Left renal pelvis (tissue), 4 donors: ENCODE results near the gene IDI2. TPM values are rescaled to one million over a fixed set of nuclear protein-coding genes. Genes with fewer than 3 reads are reported as not detected.

ENCODE experiments used
- DNase-seq, 4 donors: peaks; one replicate each; pipeline ENCODE4 v3.0.0-alpha.2; 2013; ENCODE audit warnings: low read depth in 4 of 4, low spot score in 3 of 4
- polyA plus RNA-seq, 4 donors: library from polyadenylated mRNA; unstranded; fragments of 120-200 nt; gene quantifications; one replicate each; pipeline ENCODE4 v1.2.1, GENCODE V29; 2013; ENCODE audit not compliant: insufficient read length in 4 of 4

IDI2 gene
- polyA plus RNA-seq, 4 donors = 0.33 TPM; not detected in 3

DNA sequence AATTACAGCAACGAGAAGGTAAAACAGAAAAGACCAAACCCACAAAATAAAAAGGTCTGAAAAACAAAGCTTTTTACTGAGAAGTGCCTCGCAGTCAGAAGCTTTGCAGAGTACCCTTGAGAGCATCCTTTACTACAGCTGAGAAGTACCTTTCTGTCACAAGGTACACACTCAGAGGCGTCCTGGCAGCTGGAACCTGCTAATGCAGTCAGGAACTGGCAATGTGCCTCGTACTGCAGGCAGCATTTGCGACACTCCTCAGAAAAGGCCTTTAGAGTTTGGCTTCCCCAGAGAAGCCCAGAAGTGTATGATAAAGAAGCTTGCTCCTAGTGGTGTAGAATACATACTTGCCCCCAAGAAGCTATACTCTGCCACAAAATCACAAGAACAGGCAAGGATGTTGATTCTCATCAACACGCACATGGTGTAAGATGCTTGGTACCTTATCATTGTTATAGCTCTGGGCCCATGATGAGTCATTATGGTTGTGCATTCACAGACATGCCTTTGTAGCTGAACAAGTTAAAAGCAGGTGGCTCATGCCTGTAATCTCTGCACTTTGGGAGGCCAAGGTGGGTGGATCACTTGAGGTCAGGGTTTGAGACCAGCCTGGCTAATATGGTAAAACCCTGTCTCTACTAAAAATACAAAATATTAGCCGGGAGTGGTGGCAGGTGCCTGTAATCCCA is 39.4 kb downstream of the IDI2 start:
- no peak for DNase-seq

- no peak for DNase-seq
Observed at GRCh38 chr10:985361-985760, 40.3 kb downstream of the IDI2 start.

GRCh38 chr10:983971-984655 is 41.5 kb downstream of the IDI2 start:
- DNase-seq = no peak

- no peak for DNase-seq
Observed at GRCh38 chr10:983401-983800, 42.3 kb downstream of the IDI2 start.

- no peak for DNase-seq
Observed at GRCh38 chr10:980468-981093, 45.1 kb downstream of the IDI2 start.

- DNase-seq = no peak
Observed at GRCh38 chr10:978826-979421, 46.7 kb downstream of the IDI2 start.

DNA sequence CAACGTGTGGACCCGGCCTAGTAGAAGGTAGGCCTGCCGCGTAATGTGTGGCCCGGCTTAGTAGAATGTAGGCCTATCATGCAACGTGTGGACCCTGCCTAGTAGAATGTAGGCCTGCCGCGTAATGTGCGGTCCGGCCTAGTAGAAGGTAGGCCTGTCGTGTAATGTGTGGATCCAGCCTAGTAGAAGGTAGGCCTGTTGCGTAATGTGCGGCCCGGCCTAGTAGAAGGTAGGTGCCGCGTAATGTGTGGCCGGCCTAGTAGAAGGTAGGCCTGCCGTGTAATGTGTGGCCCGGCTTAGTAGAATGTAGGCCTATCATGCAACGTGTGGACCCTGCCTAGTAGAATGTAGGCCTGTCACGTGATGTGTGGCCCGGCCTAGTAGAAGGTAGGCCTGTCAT is 49.3 kb downstream of the IDI2 start:
- no peak for DNase-seq

DNA sequence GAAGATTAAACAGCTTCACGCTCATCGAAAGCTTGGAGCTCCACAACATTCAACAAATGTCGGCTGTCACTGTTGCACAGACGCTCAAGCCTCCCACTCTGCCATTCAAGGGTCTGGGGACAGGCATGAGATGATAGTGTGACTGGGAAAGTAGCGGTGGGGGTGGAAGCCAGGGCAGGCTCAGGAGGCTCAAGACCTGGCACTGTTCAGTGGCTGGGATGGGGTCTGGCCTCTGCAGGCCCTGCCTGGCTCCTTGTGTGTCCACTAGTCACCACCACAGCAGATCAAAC is 50.9 kb downstream of the IDI2 start:
- no peak for DNase-seq

DNA sequence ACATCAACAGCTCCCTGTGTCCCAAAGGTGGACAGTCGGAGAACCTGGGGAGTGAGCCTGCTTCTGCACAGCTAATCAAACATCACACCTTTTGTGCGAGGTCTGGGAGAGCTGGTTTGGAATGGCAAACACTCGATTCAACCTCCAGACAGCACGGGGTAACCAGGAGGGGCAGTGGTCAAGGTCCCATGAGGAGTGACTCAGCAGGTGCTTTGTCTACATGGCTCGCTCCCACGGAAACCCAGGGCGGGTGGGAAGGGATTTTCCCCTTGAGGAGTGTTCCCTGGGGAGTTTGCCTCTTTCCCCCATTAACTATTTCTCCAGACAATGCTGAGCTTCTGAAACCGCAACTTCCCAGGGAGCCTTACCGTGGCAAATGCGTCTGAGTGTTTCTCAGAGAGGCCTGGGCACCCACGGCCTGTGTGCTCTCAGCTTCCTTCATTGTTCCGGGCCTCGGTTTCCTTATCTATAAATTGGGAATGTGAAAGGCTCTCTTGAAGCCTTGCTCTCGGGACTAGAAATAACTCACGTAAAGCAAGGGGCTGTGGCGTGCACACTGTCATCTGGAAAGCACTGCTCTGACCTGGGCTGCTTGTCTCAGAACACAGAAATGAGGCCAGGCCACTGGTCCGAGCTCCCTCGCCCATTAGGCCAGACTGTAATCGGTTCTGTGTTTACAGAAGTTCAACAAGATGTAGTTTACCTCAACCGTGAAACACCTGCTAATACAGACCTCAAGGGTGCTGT is 51.4 kb downstream of the IDI2 start:
- DNase-seq = no peak

GRCh38 chr10:972763-973162 is 52.9 kb downstream of the IDI2 start:
- no peak for DNase-seq

DNA sequence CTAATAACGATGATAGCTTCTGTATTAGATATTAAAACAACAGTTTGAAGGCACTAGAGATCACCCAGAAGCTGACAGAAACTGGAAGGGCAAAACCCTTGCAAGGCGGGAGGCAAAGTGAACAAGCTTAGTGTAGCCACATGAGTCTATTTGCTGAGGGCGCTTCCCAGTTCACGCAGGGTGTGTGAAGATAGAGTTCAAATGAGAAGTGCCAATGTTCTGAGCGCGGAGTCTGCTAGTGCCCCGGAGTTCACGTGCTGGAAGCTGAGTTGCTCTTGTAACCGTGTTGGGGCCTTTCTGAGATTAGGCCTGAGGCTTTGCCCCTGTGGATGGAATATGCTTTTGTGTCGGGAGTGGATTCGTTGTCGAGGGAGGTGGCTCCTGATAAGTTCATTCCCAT is 54.0 kb downstream of the IDI2 start:
- no peak for DNase-seq

DNA sequence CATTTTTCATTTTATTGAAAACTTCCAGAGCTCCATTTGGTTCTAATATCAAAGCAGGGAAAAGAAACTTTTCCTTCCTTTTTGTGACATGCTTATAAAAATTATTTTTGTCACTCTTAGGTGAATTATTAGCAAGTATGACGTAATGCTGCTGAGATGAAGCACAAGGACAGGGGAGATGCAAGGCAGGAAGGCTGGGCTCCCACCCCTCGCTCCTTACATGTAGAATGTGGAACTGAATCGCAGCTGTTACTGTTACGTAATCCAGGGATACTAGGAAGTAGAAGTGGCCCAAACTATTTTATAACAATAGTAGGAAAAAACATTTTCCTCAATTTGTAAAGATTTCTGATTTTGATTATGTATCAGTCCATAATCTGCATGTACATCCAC is 54.5 kb downstream of the IDI2 start:
- no peak for DNase-seq

DNA sequence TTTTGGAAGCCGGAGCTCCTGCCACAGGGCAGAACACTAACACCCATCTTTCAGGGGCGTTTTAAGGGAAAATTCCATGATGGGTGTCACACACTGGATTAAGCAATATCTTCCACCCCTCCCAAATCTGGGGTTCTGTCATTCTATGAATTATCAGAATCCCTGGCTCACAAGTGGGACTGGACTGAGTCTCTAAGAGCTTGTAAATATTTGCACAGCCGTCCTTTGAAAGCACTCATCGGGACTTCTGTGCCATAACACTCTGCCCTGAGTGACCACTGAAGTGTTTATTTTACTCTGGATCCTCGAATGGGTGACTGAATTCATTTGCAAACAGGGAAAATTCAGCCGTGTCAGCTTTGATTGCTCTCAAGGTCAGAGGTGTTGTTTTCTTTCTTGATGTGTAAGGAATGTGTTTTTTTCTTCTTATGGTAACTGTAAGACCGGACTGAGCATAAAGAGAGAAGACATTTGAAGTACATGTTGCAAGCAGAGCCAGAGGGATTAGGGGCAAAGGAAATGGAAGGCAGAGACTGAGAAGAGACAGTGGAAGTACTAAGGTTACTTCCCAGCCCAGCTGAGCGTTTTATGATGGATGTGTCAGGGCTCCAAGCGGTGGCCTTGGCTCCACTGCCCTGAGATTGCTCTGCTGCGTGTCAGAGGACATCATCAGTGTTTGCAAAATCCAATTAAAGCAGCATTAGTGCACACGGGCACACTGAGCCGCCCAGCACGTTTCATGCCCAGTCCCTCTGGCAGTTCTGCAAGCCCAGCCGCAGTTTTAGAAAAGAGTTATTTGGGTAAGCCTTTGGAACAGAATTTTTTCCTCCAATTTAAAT is 55.1 kb downstream of the IDI2 start:
- DNase-seq = no peak

- DNase-seq = no peak
Observed at GRCh38 chr10:969473-970150, 56.0 kb downstream of the IDI2 start.

Other genes with a start within 250 kb of the IDI2 start
- 10 to 100 TPM; 25.6 to 53.0 (median 44.6) TPM for gene LARP4B, start 94.2 kb downstream of the IDI2 start, polyA plus RNA-seq
- gene GTPBP4, start 37.4 kb downstream of the IDI2 start, polyA plus RNA-seq = 10 to 100 TPM; 48.1 to 72.3 (median 66.2) TPM
- gene IDI1, start 23.3 kb upstream of the IDI2 start, polyA plus RNA-seq = 10 to 100 TPM; 49.0 to 81.4 (median 70.4) TPM
- gene WDR37, start 30.5 kb upstream of the IDI2 start, polyA plus RNA-seq = 10 to 100 TPM; 12.6 to 19.4 (median 15.1) TPM